CD4-positive, alpha-beta memory T cell (primary cell): Measurements from ENCODE around the gene UBXN7. TPM values are rescaled to one million over a fixed set of nuclear protein-coding genes. Genes with fewer than 3 reads are reported as not detected.
"Not testable (repeated sequence)": the region's sequence is repeated elsewhere in the genome, so short reads cannot be mapped to it uniquely, and the experiment has no call there.

ENCODE experiments used
- CTCF ChIA-PET: fragments of 350-600 bp; sonication (Branson Sonifier 250); formaldehyde crosslinking; loops from one replicate; lab custom pipeline; 2021; ENCODE audit warnings: inconsistent platforms; ENCODE audit not compliant: partially characterized antibody; lab: Charles Lee
- POLR2A ChIA-PET: fragments of 350-600 bp; sonication (Branson Sonifier 250); formaldehyde crosslinking; loops from one replicate; lab custom pipeline; 2021; ENCODE audit not compliant: partially characterized antibody; lab: Charles Lee
- DNase-seq, 5 donors: peaks; one replicate each; pipeline versions ENCODE4 v3.0.0 to v3.0.0-alpha.2; 2020 to 2022; ENCODE audit warnings: mixed read lengths in 1 of 5
- H3K27ac ChIP-seq: one replicate; pipeline ENCODE4 v1.7.0; 2013; ENCODE audit warnings: low read depth, low read length
- H3K27me3 ChIP-seq: 2 replicates; pipeline ENCODE4 v1.7.0; 2013; ENCODE audit warnings: mild to moderate bottlenecking, low read length, moderate library complexity; ENCODE audit not compliant: insufficient read depth
- H3K36me3 ChIP-seq: 2 replicates; pipeline ENCODE4 v1.7.0; 2013; ENCODE audit warnings: mild to moderate bottlenecking, low read length, moderate library complexity; ENCODE audit not compliant: insufficient read depth
- H3K4me1 ChIP-seq: 2 replicates; pipeline ENCODE4 v1.7.0; 2013; ENCODE audit warnings: mild to moderate bottlenecking, low read length, moderate library complexity; ENCODE audit not compliant: insufficient read depth
- H3K4me3 ChIP-seq, 2 donors: one replicate each; pipeline ENCODE4 v1.7.0; 2013; ENCODE audit warnings: low read length in 2 of 2, mild to moderate bottlenecking in 1 of 2
- H3K9me3 ChIP-seq, 2 donors: one replicate each; pipeline ENCODE4 v1.7.0; 2013; ENCODE audit warnings: low read length in 2 of 2, control low read depth in 1 of 2; ENCODE audit not compliant: control insufficient read depth in 1 of 2
- H3K27ac Mint-ChIP-seq, 7 donors: one replicate each; pipeline ENCODE4 v1.8.0; 2020 to 2021; ENCODE audit warnings: mixed read lengths in 7 of 7, mild to moderate bottlenecking in 6 of 7, inconsistent platforms in 3 of 7, moderate library complexity in 3 of 7
- H3K27me3 Mint-ChIP-seq, 2 donors: one replicate each; pipeline ENCODE4 v1.8.0; 2020 to 2021; ENCODE audit warnings: mixed read lengths in 2 of 2
- H3K36me3 Mint-ChIP-seq, 2 donors: one replicate each; pipeline ENCODE4 v1.8.0; 2020 to 2021; ENCODE audit warnings: mixed read lengths in 2 of 2, inconsistent platforms in 1 of 2, mild to moderate bottlenecking in 1 of 2
- H3K4me1 Mint-ChIP-seq, 4 donors: one replicate each; pipeline ENCODE4 v1.8.0; 2020 to 2021; ENCODE audit warnings: mixed read lengths in 4 of 4, mild to moderate bottlenecking in 1 of 4
- H3K4me3 Mint-ChIP-seq, 8 donors: one replicate each; pipeline ENCODE4 v1.8.0; 2020 to 2021; ENCODE audit warnings: mixed read lengths in 8 of 8, mild to moderate bottlenecking in 7 of 8, moderate library complexity in 6 of 8, inconsistent platforms in 3 of 8
- H3K9me3 Mint-ChIP-seq, 8 donors: one replicate each; pipeline ENCODE4 v1.8.0; 2020 to 2021; ENCODE audit warnings: mixed read lengths in 8 of 8, mild to moderate bottlenecking in 5 of 8, inconsistent platforms in 3 of 8, moderate library complexity in 1 of 8
- intact Hi-C: fragments of 100-400 bp; cut with micrococcal nuclease; formaldehyde crosslinking; loops from one replicate; pipeline ENCODE4 v1.15.1; 2023
- polyA plus RNA-seq, 2 donors: library from polyadenylated mRNA; unstranded; fragments of 300-500 nt; fragmentation: Illumina TruSeq; gene quantifications; one replicate each; pipeline ENCODE4 v1.2.3, GENCODE V29; 2021
- total RNA-seq, 2 experiments: library from RNA; stranded (reverse); gene quantifications; one replicate each; pipeline ENCODE4 v1.2.3, GENCODE V29; 2021

UBXN7 gene
- total and polyA plus RNA-seq, 4 experiments from 2014 or later, result 16.8 to 90.8 (median 52.1) TPM

- Mint-ChIP-seq H3K27ac (peak overlapping the region in 5 of 7 donors; percentile 0 to 78 (median 44)), H3K27me3 (no peaks in the 10 kb centered on the region), H3K4me3 (peak overlapping the region in 2 of 8 donors; percentile 9 to 37), H3K36me3 (peaks cover 0 to 7% of the 10 kb centered on the region in 2 donors), H3K4me1 (peaks cover 1 to 16% (median 8%) of the 10 kb centered on the region in 4 donors), H3K9me3 (peaks cover 0 to 11% (median 0%) of the 10 kb centered on the region in 8 donors)
- CTCF ChIA-PET, result interaction anchor here (0.9 kb wide), 1 partner anchor 14 kb away, joined by 3 read pairs; no protein-coding TSS in a partner anchor
- Histone ChIP-seq H3K27me3 (no peaks in the 10 kb centered on the region), H3K9me3 (no peaks in the 10 kb centered on the region), H3K27ac (no peak overlapping the region), H3K4me3 (no peak overlapping the region), H3K36me3 (no peaks in the 10 kb centered on the region), H3K4me1 (peaks cover 11% of the 10 kb centered on the region)
- intact Hi-C loops, result no loop called here
- DNase-seq, result no peak
- POLR2A ChIA-PET, result no interaction called here
These were observed 117.6 kb downstream of the UBXN7 start for GRCh38 chr3:196314597-196314996.

- H3K27me3 Mint-ChIP-seq, H3K9me3 Mint-ChIP-seq, intact Hi-C loops, H3K4me3 Mint-ChIP-seq, H3K9me3 ChIP-seq, H3K27ac ChIP-seq, DNase-seq, H3K4me3 ChIP-seq, H3K27me3 ChIP-seq, H3K36me3 ChIP-seq, H3K36me3 Mint-ChIP-seq, H3K4me1 ChIP-seq, POLR2A ChIA-PET: not testable (repeated sequence)
- Mint-ChIP-seq H3K27ac (peak overlapping the region in 3 of 7 donors; percentile 41 to 53 (median 42)), H3K4me1 (peaks cover 1 to 13% (median 8%) of the 10 kb centered on the region in 4 donors)
- CTCF ChIA-PET, result interaction anchor here (0.7 kb wide), 1 partner anchor 33 kb away, joined by 4 read pairs; no protein-coding TSS in a partner anchor
These were observed 118.1 kb downstream of the UBXN7 start for GRCh38 chr3:196314086-196314485.

GRCh38 chr3:196302960-196303359 lies 129.3 kb downstream of the UBXN7 start:
- H3K9me3 Mint-ChIP-seq, DNase-seq, H3K4me1 Mint-ChIP-seq, CTCF ChIA-PET, H3K36me3 ChIP-seq, H3K4me3 ChIP-seq, H3K9me3 ChIP-seq, intact Hi-C loops, H3K4me1 ChIP-seq, H3K27ac Mint-ChIP-seq, H3K27me3 Mint-ChIP-seq, POLR2A ChIA-PET, H3K27ac ChIP-seq, H3K27me3 ChIP-seq: not testable (repeated sequence)
- Mint-ChIP-seq H3K36me3 (peaks cover 11 to 20% of the 10 kb centered on the region in 2 donors), H3K4me3 (peak overlapping the region in 1 of 8 donors; percentile 10)

GRCh38 chr3:196302551-196302950 lies 129.7 kb downstream of the UBXN7 start:
- H3K27ac ChIP-seq, H3K4me3 ChIP-seq, H3K4me1 ChIP-seq, H3K27me3 Mint-ChIP-seq, H3K4me3 Mint-ChIP-seq, DNase-seq, intact Hi-C loops, H3K4me1 Mint-ChIP-seq, POLR2A ChIA-PET, H3K9me3 Mint-ChIP-seq, H3K9me3 ChIP-seq, H3K27ac Mint-ChIP-seq, CTCF ChIA-PET, H3K36me3 ChIP-seq, H3K27me3 ChIP-seq: not testable (repeated sequence)
- peaks cover 12 to 20% of the 10 kb centered on the region in 2 donors for H3K36me3 Mint-ChIP-seq

GRCh38 chr3:196298521-196298920 lies 133.7 kb downstream of the UBXN7 start:
- H3K4me3 Mint-ChIP-seq, result no peak overlapping the region
- peaks cover 0 to 2% (median 0%) of the 10 kb centered on the region in 8 donors for H3K9me3 Mint-ChIP-seq
- Histone ChIP-seq H3K4me3 (no peak overlapping the region), H3K4me1 (no peaks in the 10 kb centered on the region), H3K27ac (no peak overlapping the region), H3K9me3 (no peaks in the 10 kb centered on the region), H3K36me3 (no peaks in the 10 kb centered on the region), H3K27me3 (no peaks in the 10 kb centered on the region)
- DNase-seq, result no peak
- intact Hi-C loops, result no loop called here
- peaks cover 12 to 19% of the 10 kb centered on the region in 2 donors for H3K36me3 Mint-ChIP-seq
- peaks cover 0 to 2% (median 0%) of the 10 kb centered on the region in 4 donors for H3K4me1 Mint-ChIP-seq
- POLR2A ChIA-PET, result interaction anchor here (1.0 kb wide), 1 partner anchor 18 kb away, joined by 3 read pairs; no protein-coding TSS in a partner anchor
- H3K27me3 Mint-ChIP-seq, result no peaks in the 10 kb centered on the region
- no peak overlapping the region for H3K27ac Mint-ChIP-seq
- CTCF ChIA-PET, result no interaction called here

Other genes starting within 250 kb of the UBXN7 start
- not detected for gene ZDHHC19, start 221.0 kb downstream of the UBXN7 start, total RNA-seq
- gene ZDHHC19, start 221.0 kb downstream of the UBXN7 start, polyA plus RNA-seq, result not detected
- gene SLC51A, start 215.9 kb downstream of the UBXN7 start, total RNA-seq, result not detected
- gene SLC51A, start 215.9 kb downstream of the UBXN7 start, polyA plus RNA-seq, result 1 to 10 TPM in 1 of 2 donors, not detected in 1; 2.7 TPM
- 10 to 100 TPM; 70.1 to 73.7 TPM for gene PCYT1A, start 144.7 kb downstream of the UBXN7 start, total RNA-seq
- 10 to 100 TPM; 11.0 to 25.5 TPM for gene PCYT1A, start 144.7 kb downstream of the UBXN7 start, polyA plus RNA-seq
- 1 to 10 TPM; 6.0 to 7.4 TPM for gene DYNLT2B, start 114.2 kb downstream of the UBXN7 start, total RNA-seq
- gene DYNLT2B, start 114.2 kb downstream of the UBXN7 start, polyA plus RNA-seq, result 10 to 100 TPM; 18.5 to 31.1 TPM
- 1 to 10 TPM; 2.4 to 2.6 TPM for gene TM4SF19, start 94.0 kb downstream of the UBXN7 start, total RNA-seq
- under 1 TPM in 1 of 2 donors, not detected in 1; 0.11 TPM for gene TM4SF19, start 94.0 kb downstream of the UBXN7 start, polyA plus RNA-seq
- 10 to 100 TPM; 74.5 to 76.4 TPM for gene RNF168, start 71.3 kb upstream of the UBXN7 start, total RNA-seq
- 10 to 100 TPM in 1 of 2 donors, 1 to 10 TPM in 1; 6.0 to 14.2 TPM for gene RNF168, start 71.3 kb upstream of the UBXN7 start, polyA plus RNA-seq
- not detected for gene SMCO1, start 82.9 kb upstream of the UBXN7 start, total RNA-seq
- not detected for gene SMCO1, start 82.9 kb upstream of the UBXN7 start, polyA plus RNA-seq
- gene WDR53, start 136.1 kb upstream of the UBXN7 start, total RNA-seq, result 10 to 100 TPM; 37.5 to 38.7 TPM
- 10 to 100 TPM; 25.8 to 33.0 TPM for gene WDR53, start 136.1 kb upstream of the UBXN7 start, polyA plus RNA-seq
- 10 to 100 TPM; 10.9 to 12.0 TPM for gene FBXO45, start 136.2 kb upstream of the UBXN7 start, total RNA-seq
- gene FBXO45, start 136.2 kb upstream of the UBXN7 start, polyA plus RNA-seq, result 1 to 10 TPM; 3.0 to 5.4 TPM
- gene NRROS, start 207.3 kb upstream of the UBXN7 start, total RNA-seq, result 10 to 100 TPM; 18.7 to 20.0 TPM
- gene NRROS, start 207.3 kb upstream of the UBXN7 start, polyA plus RNA-seq, result 1 to 10 TPM; 4.6 to 5.0 TPM